HCT116 (cell line): ENCODE measurements around the gene SERINC5. TPM values are rescaled to one million over a fixed set of nuclear protein-coding genes. Genes with fewer than 3 reads are reported as not detected.

ENCODE experiments used
- ATAC-seq: fragments of 200-7000 bp; cut with Tn5 transposase; 2 replicates; pipeline ENCODE4 v1.9.1; 2020; ENCODE audit warnings: mild to moderate bottlenecking, moderate library complexity
- BruUV-seq: library from RNA; stranded (reverse); fragments of 400-500 nt; replicated peaks from 2 replicates; lab custom pipeline; 2021; lab: Mats Ljungman, UMichigan
- CTCF ChIA-PET: fragments of 300-600 bp; sonication (Branson Sonifier 250); formaldehyde crosslinking; loops from one replicate; lab custom pipeline; 2021; ENCODE audit warnings: antibody characterized with exemption; lab: Charles Lee
- POLR2A ChIA-PET: fragments of 300-600, 350-600 bp; sonication (Branson Sonifier 250); formaldehyde crosslinking; loops from one replicate; lab custom pipeline; 2021; ENCODE audit warnings: antibody characterized with exemption; lab: Charles Lee
- RAD21 ChIA-PET, 2 experiments: fragments of 300-600 bp; sonication (Branson Sonifier 250); formaldehyde crosslinking; loops; one replicate each; lab custom pipeline; 2023; ENCODE audit warnings: low total read pairs in 2 of 2; ENCODE audit not compliant: uncharacterized antibody in 2 of 2, unreplicated experiment in 2 of 2, low non-redundant PET in 1 of 2; lab: Charles Lee
- DNase-seq: peaks from one replicate; pipeline ENCODE4 v3.0.0-alpha.2; 2010; ENCODE audit warnings: low read depth, low spot score
- H2AFZ ChIP-seq: fragments of 200-600 bp; shearing (Covaris generic), sonication (generic); 2 replicates; pipeline ENCODE4 v1.6.1; 2017; ENCODE audit warnings: low read depth, mixed run types, mixed read lengths, antibody characterized with exemption, low read length; ENCODE audit not compliant: poor library complexity, severe bottlenecking
- H3K27ac ChIP-seq: 2 replicates; pipeline ENCODE4 v1.5.1; 2012; ENCODE audit warnings: low read depth, low read length
- H3K27me3 ChIP-seq: fragments of 200-600 bp; sonication (generic); 2 replicates; pipeline ENCODE4 v1.6.1; 2016; ENCODE audit warnings: mixed run types, low read length, mixed read lengths; ENCODE audit not compliant: insufficient read depth
- H3K36me3 ChIP-seq, 2 experiments: fragments of 200-500 bp in 1 of 2; fragments of 200-600 bp in 1 of 2; sonication (Bioruptor generic) in 1 of 2; sonication (generic) in 1 of 2; 2 replicates each; pipeline versions ENCODE4 v1.5.1 to v1.6.1; 2014 to 2016; ENCODE audit warnings: low read length in 2 of 2, inconsistent platforms in 1 of 2, mixed read lengths in 1 of 2, mixed run types in 1 of 2; ENCODE audit not compliant: insufficient read depth in 2 of 2, control insufficient read depth in 1 of 2
- H3K4me1 ChIP-seq, 2 experiments: fragments of 200-600 bp in 1 of 2; sonication (generic) in 1 of 2; 2 replicates each; pipeline versions ENCODE4 v1.5.1 to v1.6.1; 2012 to 2017; ENCODE audit warnings: low read length in 2 of 2, inconsistent platforms in 1 of 2, mild to moderate bottlenecking in 1 of 2, mixed read lengths in 1 of 2, mixed run types in 1 of 2, moderate library complexity in 1 of 2; ENCODE audit not compliant: insufficient read depth in 2 of 2, control insufficient read depth in 1 of 2
- H3K4me2 ChIP-seq: fragments of 200-600 bp; sonication (generic); 2 replicates; pipeline ENCODE4 v1.6.1; 2017; ENCODE audit warnings: mixed run types, low read length, mixed read lengths
- H3K4me3 ChIP-seq, 2 experiments: fragments of 200-600 bp in 1 of 2; sonication (generic) in 1 of 2; replicated peaks in 1 of 2; 2 replicates each; pipeline ENCODE4 v1.5.1; 2011 to 2016; ENCODE audit warnings: low read length in 2 of 2, control low read depth in 1 of 2, low read depth in 1 of 2, mild to moderate bottlenecking in 1 of 2, mixed read lengths in 1 of 2, mixed run types in 1 of 2
- H3K79me2 ChIP-seq: fragments of 200-600 bp; sonication (generic); 2 replicates; pipeline ENCODE4 v1.6.1; 2017; ENCODE audit warnings: mild to moderate bottlenecking, mixed run types, low read length, moderate library complexity, mixed read lengths; ENCODE audit not compliant: insufficient read depth
- H3K9ac ChIP-seq: fragments of 200-600 bp; sonication (generic); 2 replicates; pipeline ENCODE4 v1.6.1; 2016; ENCODE audit warnings: low read length, mixed read lengths
- H3K9me2 ChIP-seq: fragments of 200-600 bp; sonication (generic), shearing (Covaris generic); 2 replicates; pipeline ENCODE4 v1.6.1; 2017; ENCODE audit warnings: mixed run types, mild to moderate bottlenecking, moderate library complexity; ENCODE audit not compliant: insufficient read depth
- H3K9me3 ChIP-seq, 2 experiments: fragments of 200-500 bp in 1 of 2; fragments of 200-600 bp in 1 of 2; sonication (Bioruptor generic) in 1 of 2; sonication (generic) in 1 of 2; 2 replicates each; pipeline ENCODE4 v1.6.1; 2014 to 2017; ENCODE audit warnings: low read length in 2 of 2, mixed read lengths in 2 of 2, inconsistent platforms in 1 of 2, low read depth in 1 of 2, mild to moderate bottlenecking in 1 of 2, mixed run types in 1 of 2, moderate library complexity in 1 of 2; ENCODE audit not compliant: control insufficient read depth in 1 of 2, insufficient read depth in 1 of 2
- H4K20me1 ChIP-seq: fragments of 200-600 bp; sonication (generic), shearing (Covaris generic); 2 replicates; pipeline ENCODE4 v1.6.1; 2017; ENCODE audit warnings: mixed run types, mild to moderate bottlenecking, moderate library complexity; ENCODE audit not compliant: insufficient read depth
- CBX3 ChIP-seq: IDR thresholded peaks from 2 replicates; pipeline ENCODE4 v1.6.1; 2012; ENCODE audit warnings: low read depth
- CEBPB ChIP-seq: IDR thresholded peaks from 2 replicates; pipeline ENCODE4 v1.6.1; 2012; ENCODE audit warnings: low read depth
- CTCF ChIP-seq, 3 experiments: fragments of 200-600 bp in 1 of 3; sonication (generic) in 1 of 3; IDR thresholded peaks in 2 of 3; conservative IDR thresholded peaks in 1 of 3; 2 replicates each; pipeline ENCODE4 v1.5.1; 2012 to 2017; ENCODE audit warnings: low read depth in 2 of 3, low read length in 2 of 3, antibody characterized with exemption in 1 of 3, borderline replicate concordance in 1 of 3, control low read depth in 1 of 3, mild to moderate bottlenecking in 1 of 3, mixed read lengths in 1 of 3, mixed run types in 1 of 3, moderate library complexity in 1 of 3; ENCODE audit not compliant: insufficient read depth in 1 of 3
- EGR1 ChIP-seq: IDR thresholded peaks from 2 replicates; pipeline ENCODE4 v1.6.1; 2012; ENCODE audit warnings: low read depth
- ELF1 ChIP-seq: IDR thresholded peaks from 2 replicates; pipeline ENCODE4 v1.6.1; 2012; ENCODE audit warnings: low read depth, borderline replicate concordance
- EZH2 ChIP-seq: fragments of 200-600 bp; sonication (generic); IDR thresholded peaks from 2 replicates; pipeline ENCODE4 v1.6.1; 2017; ENCODE audit warnings: antibody characterized with exemption, mixed run types
- EZH2phosphoT487 ChIP-seq: fragments of 200-600 bp; IDR thresholded peaks from 2 replicates; pipeline ENCODE4 v1.6.1; 2018; ENCODE audit warnings: antibody characterized with exemption, borderline replicate concordance
- JUND ChIP-seq: IDR thresholded peaks from 2 replicates; pipeline ENCODE4 v1.6.1; 2012
- MAX ChIP-seq: IDR thresholded peaks from 2 replicates; pipeline ENCODE4 v1.6.1; 2012
- POLR2A ChIP-seq: IDR thresholded peaks from 2 replicates; pipeline ENCODE4 v1.7.0; 2011; ENCODE audit warnings: borderline replicate concordance; ENCODE audit not compliant: insufficient read depth, insufficient read length; ENCODE audit errors: extremely low read depth
- POLR2AphosphoS5 ChIP-seq: IDR thresholded peaks from 2 replicates; pipeline ENCODE4 v1.6.1; 2011; ENCODE audit warnings: mild to moderate bottlenecking, low read depth, low read length, moderate library complexity
- RAD21 ChIP-seq: IDR thresholded peaks from 2 replicates; pipeline ENCODE4 v1.6.1; 2012; ENCODE audit warnings: low read depth, mild to moderate bottlenecking
- REST ChIP-seq: IDR thresholded peaks from 2 replicates; pipeline ENCODE4 v1.6.1; 2012; ENCODE audit warnings: low read depth
- SIN3A ChIP-seq: IDR thresholded peaks from 2 replicates; pipeline ENCODE4 v1.6.1; 2012; ENCODE audit warnings: low read depth
- SP1 ChIP-seq: IDR thresholded peaks from 2 replicates; pipeline ENCODE4 v1.6.1; 2012; ENCODE audit warnings: low read depth
- SRF ChIP-seq: IDR thresholded peaks from 2 replicates; pipeline ENCODE4 v1.6.1; 2012; ENCODE audit warnings: low read depth
- TCF7L2 ChIP-seq: IDR thresholded peaks from 2 replicates; pipeline ENCODE4 v1.7.0; 2011; ENCODE audit warnings: borderline replicate concordance, inconsistent platforms; ENCODE audit not compliant: insufficient read depth, insufficient read length; ENCODE audit errors: extremely low read depth
- ZBTB33 ChIP-seq: IDR thresholded peaks from 2 replicates; pipeline ENCODE4 v1.6.1; 2011; ENCODE audit warnings: mild to moderate bottlenecking, low read length, moderate library complexity; ENCODE audit not compliant: insufficient replicate concordance; ENCODE audit errors: extremely low read depth
- ZFX ChIP-seq: fragments of 450-650 bp; IDR thresholded peaks from 2 replicates; pipeline ENCODE4 v1.6.1; 2017
- ZNF274 ChIP-seq: fragments of 200-500 bp; sonication (Bioruptor generic); IDR thresholded peaks from 2 replicates; pipeline ENCODE4 v1.6.1; 2014; ENCODE audit warnings: mild to moderate bottlenecking, low read depth, low read length, inconsistent platforms
- intact Hi-C: fragments of 100-400 bp; cut with micrococcal nuclease; formaldehyde crosslinking; loops from 2 replicates; pipeline ENCODE4 v1.10.0; 2022
- total RNA-seq: library from RNA; stranded (reverse); gene quantifications from one replicate; pipeline ENCODE4 v1.2.1, GENCODE V29; 2021; ENCODE audit not compliant: unreplicated experiment

SERINC5 gene
- total RNA-seq, 1 experiment from 2014 or later, result 39.3 TPM

GRCh38 chr5:80072103-80073073 is 183.5 kb downstream of the SERINC5 start:
- intact Hi-C loops, result no loop called here
- Histone ChIP-seq H3K4me2 (no peak overlapping the region), H4K20me1 (no peaks in the 10 kb centered on the region)
- CTCF ChIA-PET, result no interaction called here
- TF ChIP-seq EZH2phosphoT487, result no peak
- no peak for TF ChIP-seq EZH2
- no peak for TF ChIP-seq SRF
- no peak for TF ChIP-seq SP1
- no peak for TF ChIP-seq TCF7L2
- TF ChIP-seq ELF1, result no peak
- no peak for TF ChIP-seq REST
- TF ChIP-seq POLR2A, result no peak
- no peak for TF ChIP-seq CTCF (IDR thresholded peaks at IDR 0.05 in 2 of 3, conservative IDR thresholded peaks at IDR 0.05 in 1 of 3; ENCODE audit: borderline replicate concordance in 1 of 3, insufficient read depth in 1 of 3, low read depth in 2 of 3, low read length in 2 of 3)
- TF ChIP-seq SIN3A, result no peak
- TF ChIP-seq ZBTB33, result no peak
- TF ChIP-seq EGR1, result no peak
- TF ChIP-seq MAX, result no peak
- no peak for TF ChIP-seq CEBPB
- no peak for TF ChIP-seq CBX3
- no peak for TF ChIP-seq ZNF274
- no peak for TF ChIP-seq RAD21
- no peak for TF ChIP-seq JUND
- no peak for TF ChIP-seq ZFX
- TF ChIP-seq POLR2AphosphoS5, result no peak
- TF ChIP-seq, all 23 proteins: peak for 0
- ATAC-seq (no peak), DNase-seq (no peak)
- no peaks in the 10 kb centered on the region for H3K9me3 ChIP-seq
- no peak overlapping the region for H3K4me3 ChIP-seq
- no peaks in the 10 kb centered on the region for H3K79me2 ChIP-seq
- no TSS peak for BruUV-seq
- no peaks in the 10 kb centered on the region for H3K4me1 ChIP-seq
- ChIA-PET RAD21 (no interaction called here), POLR2A (no interaction called here)
- no peaks in the 10 kb centered on the region for H3K27me3 ChIP-seq
- no peaks in the 10 kb centered on the region for H3K36me3 ChIP-seq
- H2AFZ ChIP-seq, result no peak overlapping the region
- H3K27ac ChIP-seq, result no peak overlapping the region
- H3K9ac ChIP-seq, result no peak overlapping the region
- no peaks in the 10 kb centered on the region for H3K9me2 ChIP-seq
